HepG2 (cell line): Measurements from ENCODE around the gene SLC19A1. TPM values are rescaled to one million over a fixed set of nuclear protein-coding genes. Genes with fewer than 3 reads are reported as not detected.
A peak's percentile ranks its signal among the peaks of the same experiment; 100 is the strongest.

ENCODE experiments used
- BHLHE40 ChIP-seq: IDR thresholded peaks from 2 replicates; pipeline ENCODE4 v1.6.1; 2011; ENCODE audit warnings: low read length, improper control_type of control experiment
- EZH2 ChIP-seq: conservative IDR thresholded peaks from 2 replicates; pipeline ENCODE4 v1.6.1; 2012; ENCODE audit warnings: mild to moderate bottlenecking, low read depth, low read length, moderate library complexity
- FOXJ3 ChIP-seq: sonication (generic); formaldehyde crosslinking; IDR thresholded peaks from 2 replicates; pipeline ENCODE4 v1.4.0; 2020; ENCODE audit warnings: missing genetic modification reagents, mild to moderate bottlenecking, borderline replicate concordance
- HOXA3 ChIP-seq: sonication (generic); formaldehyde crosslinking; IDR thresholded peaks from 2 replicates; pipeline ENCODE4 v1.5.0; 2020; ENCODE audit warnings: missing genetic modification reagents
- HOXD1 ChIP-seq: sonication (generic); formaldehyde crosslinking; IDR thresholded peaks from 2 replicates; pipeline ENCODE4 v1.5.0; 2020; ENCODE audit warnings: missing genetic modification reagents
- NFRKB ChIP-seq: fragments of 450-650 bp; IDR thresholded peaks from 2 replicates; pipeline ENCODE4 v1.6.1; 2017
- NR2F1 ChIP-seq, 2 experiments: fragments of 450-650 bp in 1 of 2; formaldehyde crosslinking in 1 of 2; IDR thresholded peaks; 2 replicates each; pipeline versions ENCODE4 v1.5.0 to v1.6.1; 2016 to 2020; ENCODE audit warnings: mild to moderate bottlenecking in 1 of 2, missing compliant biosample characterization in 1 of 2, missing genetic modification reagents in 1 of 2, moderate library complexity in 1 of 2
- RCOR2 ChIP-seq: IDR thresholded peaks from 2 replicates; pipeline ENCODE4 v1.6.1; 2016; ENCODE audit warnings: missing biosample characterization, missing genetic modification reagents
- SMAD1 ChIP-seq: sonication (generic); formaldehyde crosslinking; IDR thresholded peaks from 2 replicates; pipeline ENCODE4 v1.4.0; 2020; ENCODE audit warnings: missing genetic modification reagents, low read depth, mild to moderate bottlenecking, borderline replicate concordance
- SMAD9 ChIP-seq: sonication (generic); formaldehyde crosslinking; IDR thresholded peaks from 2 replicates; pipeline ENCODE4 v1.5.1; 2020; ENCODE audit warnings: mild to moderate bottlenecking, missing genetic modification reagents
- SMC3 ChIP-seq: IDR thresholded peaks from 2 replicates; pipeline ENCODE4 v1.6.1; 2011; ENCODE audit warnings: low read length, improper control_type of control experiment
- ZFP90 ChIP-seq: sonication (generic); formaldehyde crosslinking; IDR thresholded peaks from 2 replicates; pipeline ENCODE4 v1.8.0; 2022; ENCODE audit warnings: missing genetic modification reagents, mild to moderate bottlenecking, inconsistent platforms, borderline replicate concordance
- ZNF12 ChIP-seq: sonication (generic); formaldehyde crosslinking; IDR thresholded peaks from 2 replicates; pipeline ENCODE4 v1.5.0; 2020; ENCODE audit warnings: missing genetic modification reagents
- ZNF253 ChIP-seq: sonication (generic); formaldehyde crosslinking; IDR thresholded peaks from 2 replicates; pipeline ENCODE4 v1.8.0; 2022; ENCODE audit warnings: mild to moderate bottlenecking, missing genetic modification reagents, borderline replicate concordance
- ZNF383 ChIP-seq: sonication (generic); formaldehyde crosslinking; IDR thresholded peaks from 2 replicates; pipeline ENCODE4 v1.4.0; 2020; ENCODE audit warnings: missing genetic modification reagents, mild to moderate bottlenecking, borderline replicate concordance
- ZNF605 ChIP-seq: sonication (generic); formaldehyde crosslinking; IDR thresholded peaks from 2 replicates; pipeline ENCODE4 v1.8.0; 2022; ENCODE audit warnings: mild to moderate bottlenecking, missing genetic modification reagents
- ZNF619 ChIP-seq: sonication (generic); formaldehyde crosslinking; IDR thresholded peaks from 2 replicates; pipeline ENCODE4 v1.4.0; 2020; ENCODE audit warnings: mild to moderate bottlenecking, missing genetic modification reagents
- polyA plus RNA-seq, 8 experiments: library from polyadenylated mRNA; depleted of rRNA in 3 of 8; stranded (reverse) in 7 of 8; unstranded in 1 of 8; fragments of >200 nt; fragmentation: Illumina TruSeq in 4 of 8; extraction: Trizol in 4 of 8; gene quantifications; 2 replicates each; pipeline versions ENCODE4 v1.2.1 to v1.2.3, GENCODE V29; 2011 to 2016; ENCODE audit warnings: low read depth in 4 of 8, missing spikeins in 1 of 8, mixed read lengths in 1 of 8; ENCODE audit not compliant: insufficient read depth in 1 of 8
- total RNA-seq, 5 experiments: library from RNA; depleted of rRNA; stranded (reverse); fragments of >200 nt; fragmentation: Illumina TruSeq; extraction: Trizol; gene quantifications; 2 replicates each; pipeline ENCODE4 v1.2.3, GENCODE V29; 2016; ENCODE audit warnings: low read depth in 1 of 5
- TF ChIP-seq, protein P1 (sequence below): sonication (generic); formaldehyde crosslinking; IDR thresholded peaks from 2 replicates; pipeline ENCODE4 v1.8.1; 2023; ENCODE audit warnings: mild to moderate bottlenecking, inconsistent platforms, moderate library complexity, missing genetic modification reagents, borderline replicate concordance
- TF ChIP-seq, protein P2 (sequence below): sonication (generic); formaldehyde crosslinking; conservative IDR thresholded peaks from 2 replicates; pipeline ENCODE4 v1.4.0; 2020; ENCODE audit warnings: missing genetic modification reagents
- TF ChIP-seq, protein P3 (sequence below), 2 experiments: sonication (generic) in 1 of 2; formaldehyde crosslinking in 1 of 2; IDR thresholded peaks; 2 replicates each; pipeline versions ENCODE4 v1.6.1 to v1.9.0; 2014 to 2022; ENCODE audit warnings: antibody characterized with exemption in 1 of 2, borderline replicate concordance in 1 of 2, inconsistent platforms in 1 of 2, low read depth in 1 of 2, missing genetic modification reagents in 1 of 2

Gene SLC19A1
- total and polyA plus RNA-seq, 2 of the 13 experiments (the other 11 are each of a cell fraction or from before 2014, with no cell fraction given), result 21.8 to 23.0 TPM

DNA sequence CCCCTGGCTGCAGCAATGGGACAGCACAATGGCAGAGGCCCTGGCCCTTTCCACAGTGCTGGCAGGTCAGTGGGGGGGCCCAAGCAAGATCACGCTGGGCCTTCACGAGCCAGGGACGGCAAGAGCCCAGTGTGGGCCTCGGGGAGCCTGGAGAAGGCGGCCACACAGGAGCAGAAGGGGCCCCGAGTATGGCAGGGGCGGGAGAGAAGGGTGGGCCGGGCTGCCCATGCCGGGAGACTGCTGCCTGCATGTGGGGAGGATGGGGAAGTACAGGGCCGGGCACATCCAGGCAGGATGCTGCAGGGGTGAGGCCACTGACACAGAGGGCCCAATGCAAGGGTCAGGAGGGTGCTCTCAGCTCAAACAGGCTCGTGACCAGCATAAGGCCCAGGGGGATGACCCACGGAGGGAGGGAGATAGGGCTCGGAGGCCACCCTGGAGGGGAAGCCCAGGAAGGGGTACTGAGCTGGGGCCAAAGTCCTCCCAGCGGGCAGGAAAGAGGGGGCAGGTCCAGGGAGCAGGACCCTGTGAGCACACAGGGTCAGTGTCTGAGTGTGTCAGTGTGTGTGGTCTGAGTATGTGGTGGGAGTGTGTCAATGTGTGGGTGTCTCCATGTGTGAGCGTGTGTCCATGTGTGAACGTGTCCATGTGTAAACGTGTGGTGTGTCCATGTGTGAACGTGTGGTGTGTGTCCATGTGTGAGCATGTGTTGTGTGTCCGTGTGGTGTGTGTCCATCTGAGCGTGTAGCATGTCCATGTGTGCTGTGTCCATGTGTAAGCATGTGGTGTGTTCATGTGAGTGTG lies 13.1 kb downstream of the SLC19A1 start (continued):
- TF ChIP-seq ZNF253 (CRISPR knock-in tag) (no peak), FOXJ3 (no peak), EZH2 (no peak), ZFP90 (CRISPR knock-in tag) (no peak), NR2F1 (CRISPR knock-in tag; IDR thresholded peaks at IDR 0.05) (peak; percentile 69 to 79; a peak in 3 of 4 replicates), BHLHE40 (peak; percentile 77), HOXD1 (CRISPR knock-in tag) (no peak), ZNF619 (CRISPR knock-in tag) (no peak), ZNF12 (no peak), RCOR2 (no peak), SMAD9 (no peak), NFRKB (no peak), SMC3 (no peak), ZNF605 (CRISPR knock-in tag) (0 out of 2 replicates have a peak, but pooled peaks have one; percentile 31), HOXA3 (CRISPR knock-in tag) (peak; percentile 67; the same call in 1 of the 2 replicates), SMAD1 (CRISPR knock-in tag) (0 out of 2 replicates have a peak, but pooled peaks have one; percentile 65), ZNF383 (CRISPR knock-in tag) (no peak)
- TF ChIP-seq, protein P1, sequence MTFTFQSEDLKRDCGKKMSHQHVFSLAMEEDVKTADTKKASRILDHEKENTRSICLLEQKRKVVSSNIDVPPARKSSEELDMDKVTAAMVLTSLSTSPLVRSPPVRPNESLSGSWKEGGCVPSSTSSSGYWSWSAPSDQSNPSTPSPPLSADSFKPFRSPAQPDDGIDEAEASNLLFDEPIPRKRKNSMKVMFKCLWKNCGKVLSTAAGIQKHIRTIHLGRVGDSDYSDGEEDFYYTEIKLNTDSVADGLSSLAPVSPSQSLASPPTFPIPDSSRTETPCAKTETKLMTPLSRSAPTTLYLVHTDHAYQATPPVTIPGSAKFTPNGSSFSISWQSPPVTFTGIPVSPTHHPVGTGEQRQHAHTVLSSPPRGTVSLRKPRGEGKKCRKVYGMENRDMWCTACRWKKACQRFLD (CRISPR knock-in tag), result no peak
- TF ChIP-seq, protein P2, sequence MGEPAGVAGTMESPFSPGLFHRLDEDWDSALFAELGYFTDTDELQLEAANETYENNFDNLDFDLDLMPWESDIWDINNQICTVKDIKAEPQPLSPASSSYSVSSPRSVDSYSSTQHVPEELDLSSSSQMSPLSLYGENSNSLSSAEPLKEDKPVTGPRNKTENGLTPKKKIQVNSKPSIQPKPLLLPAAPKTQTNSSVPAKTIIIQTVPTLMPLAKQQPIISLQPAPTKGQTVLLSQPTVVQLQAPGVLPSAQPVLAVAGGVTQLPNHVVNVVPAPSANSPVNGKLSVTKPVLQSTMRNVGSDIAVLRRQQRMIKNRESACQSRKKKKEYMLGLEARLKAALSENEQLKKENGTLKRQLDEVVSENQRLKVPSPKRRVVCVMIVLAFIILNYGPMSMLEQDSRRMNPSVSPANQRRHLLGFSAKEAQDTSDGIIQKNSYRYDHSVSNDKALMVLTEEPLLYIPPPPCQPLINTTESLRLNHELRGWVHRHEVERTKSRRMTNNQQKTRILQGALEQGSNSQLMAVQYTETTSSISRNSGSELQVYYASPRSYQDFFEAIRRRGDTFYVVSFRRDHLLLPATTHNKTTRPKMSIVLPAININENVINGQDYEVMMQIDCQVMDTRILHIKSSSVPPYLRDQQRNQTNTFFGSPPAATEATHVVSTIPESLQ (CRISPR knock-in tag), result no peak
- TF ChIP-seq, protein P3, sequence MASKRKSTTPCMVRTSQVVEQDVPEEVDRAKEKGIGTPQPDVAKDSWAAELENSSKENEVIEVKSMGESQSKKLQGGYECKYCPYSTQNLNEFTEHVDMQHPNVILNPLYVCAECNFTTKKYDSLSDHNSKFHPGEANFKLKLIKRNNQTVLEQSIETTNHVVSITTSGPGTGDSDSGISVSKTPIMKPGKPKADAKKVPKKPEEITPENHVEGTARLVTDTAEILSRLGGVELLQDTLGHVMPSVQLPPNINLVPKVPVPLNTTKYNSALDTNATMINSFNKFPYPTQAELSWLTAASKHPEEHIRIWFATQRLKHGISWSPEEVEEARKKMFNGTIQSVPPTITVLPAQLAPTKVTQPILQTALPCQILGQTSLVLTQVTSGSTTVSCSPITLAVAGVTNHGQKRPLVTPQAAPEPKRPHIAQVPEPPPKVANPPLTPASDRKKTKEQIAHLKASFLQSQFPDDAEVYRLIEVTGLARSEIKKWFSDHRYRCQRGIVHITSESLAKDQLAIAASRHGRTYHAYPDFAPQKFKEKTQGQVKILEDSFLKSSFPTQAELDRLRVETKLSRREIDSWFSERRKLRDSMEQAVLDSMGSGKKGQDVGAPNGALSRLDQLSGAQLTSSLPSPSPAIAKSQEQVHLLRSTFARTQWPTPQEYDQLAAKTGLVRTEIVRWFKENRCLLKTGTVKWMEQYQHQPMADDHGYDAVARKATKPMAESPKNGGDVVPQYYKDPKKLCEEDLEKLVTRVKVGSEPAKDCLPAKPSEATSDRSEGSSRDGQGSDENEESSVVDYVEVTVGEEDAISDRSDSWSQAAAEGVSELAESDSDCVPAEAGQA (IDR thresholded peaks at IDR 0.05; ENCODE audit: low read depth), result no peak
- TF ChIP-seq, protein P3 (CRISPR knock-in tag; IDR thresholded peaks at IDR 0.05; ENCODE audit: borderline replicate concordance), result no peak
